ENCODE data around the gene DLEC1.
"Not testable (repeated sequence)": the region's sequence is repeated elsewhere in the genome, so short reads cannot be mapped to it uniquely, and the experiment has no call there.

DLEC1 gene

DNA sequence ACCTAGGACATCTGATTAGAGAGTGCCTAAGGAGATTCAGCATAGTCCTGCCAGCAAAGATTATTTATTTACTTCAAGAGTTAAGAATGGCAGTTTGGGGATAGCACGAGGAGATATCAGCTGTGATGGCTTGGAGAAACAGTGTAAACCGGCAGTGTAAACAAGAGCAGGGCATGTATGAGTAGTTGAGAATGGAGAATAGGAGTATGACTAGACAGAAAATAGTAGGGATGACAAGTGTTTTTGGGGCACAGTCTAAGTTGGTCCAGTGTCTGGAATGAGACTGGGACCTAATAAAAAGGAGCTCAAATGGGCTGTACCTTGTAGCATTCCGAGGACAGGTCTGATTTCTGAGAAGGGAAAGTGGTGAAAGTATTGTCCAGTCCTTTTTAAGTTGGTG, 38.1 kb downstream of the DLEC1 start:
- H3K4me1 ChIP-seq (ENCODE audit: control insufficient read depth, insufficient read depth, low read length); H3K27ac ChIP-seq (ENCODE audit: insufficient read depth, low read depth, low read length, poor library complexity, severe bottlenecking); H3K4me3 ChIP-seq (ENCODE audit: insufficient read depth, low read depth, low read length); H3K27me3 ChIP-seq (ENCODE audit: control insufficient read depth, insufficient read depth, low read length, poor library complexity, severe bottlenecking); H3K9me3 ChIP-seq (ENCODE audit: control insufficient read depth, low read length); H3K36me3 ChIP-seq (ENCODE audit: control insufficient read depth, insufficient read depth, low read length): not testable (repeated sequence)
- 88 to 94% methylated on average over 1 of the region's 3 CpGs for WGBS, 2 experiments

DNA sequence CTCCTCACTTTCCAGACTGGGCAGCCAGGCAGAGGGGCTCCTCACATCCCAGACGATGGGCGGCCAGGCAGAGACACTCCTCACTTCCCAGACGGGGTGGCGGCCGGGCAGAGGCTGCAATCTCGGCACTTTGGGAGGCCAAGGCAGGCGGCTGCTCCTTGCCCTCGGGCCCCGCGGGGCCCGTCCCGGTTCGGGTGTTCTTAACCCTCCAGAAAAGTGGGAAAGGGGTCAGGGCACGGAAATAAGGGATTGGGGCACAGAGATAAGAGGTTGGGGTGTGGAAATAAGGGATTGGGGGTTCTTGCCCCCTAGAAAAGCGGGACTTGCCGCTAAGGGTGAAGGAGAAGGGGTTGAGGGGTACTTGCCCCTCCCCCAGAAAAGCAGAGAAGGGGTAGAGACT, 43.3 kb downstream of the DLEC1 start:
- not testable (repeated sequence) for H3K4me3 ChIP-seq (ENCODE audit: insufficient read depth, low read depth, low read length); H3K4me1 ChIP-seq (ENCODE audit: control insufficient read depth, insufficient read depth, low read length); H3K27me3 ChIP-seq (ENCODE audit: control insufficient read depth, insufficient read depth, low read length, poor library complexity, severe bottlenecking); H3K36me3 ChIP-seq (ENCODE audit: control insufficient read depth, insufficient read depth, low read length); H3K9me3 ChIP-seq (ENCODE audit: control insufficient read depth, low read length); H3K27ac ChIP-seq (ENCODE audit: insufficient read depth, low read depth, low read length, poor library complexity, severe bottlenecking)
- WGBS, 2 experiments: 91 to 97% methylated on average over 12 to 14 of the region's 16 CpGs

GRCh38 chr3:38083254-38083653, 44.2 kb downstream of the DLEC1 start:
- no CpG with 5 or more reads among the region's 1 CpG for WGBS, 2 experiments
- H3K9me3 ChIP-seq (ENCODE audit: control insufficient read depth, low read length): not testable (repeated sequence)

DNA sequence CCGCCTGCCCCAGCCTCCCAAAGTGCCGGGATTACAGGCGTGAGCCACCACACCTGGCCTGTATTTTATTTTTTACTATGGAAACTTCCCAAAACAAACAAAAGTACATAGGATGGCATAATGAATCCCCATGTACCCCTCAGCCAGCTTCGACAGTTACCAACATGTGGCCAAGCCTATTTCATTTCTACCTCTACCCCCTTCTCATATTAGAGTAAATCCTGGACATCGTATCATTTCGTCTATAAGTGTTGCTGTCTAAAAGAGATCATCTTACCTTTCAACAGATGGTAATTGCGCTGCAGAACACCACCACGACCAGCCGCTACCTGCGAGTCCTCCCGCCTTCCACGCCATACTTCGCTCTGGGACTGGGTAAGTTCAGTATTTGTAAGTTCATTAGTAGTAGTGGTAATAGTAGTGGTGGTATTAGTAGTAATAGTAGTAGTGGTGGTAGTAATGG, 44.9 kb downstream of the DLEC1 start:
- H3K27ac ChIP-seq (ENCODE audit: insufficient read depth, low read depth, low read length, poor library complexity, severe bottlenecking): no peak overlapping the region
- H3K4me1 ChIP-seq (ENCODE audit: control insufficient read depth, insufficient read depth, low read length): no peaks in the 10 kb centered on the region
- no peaks in the 10 kb centered on the region for H3K36me3 ChIP-seq (ENCODE audit: control insufficient read depth, insufficient read depth, low read length)
- H3K4me3 ChIP-seq (ENCODE audit: insufficient read depth, low read depth, low read length): no peak overlapping the region
- H3K27me3 ChIP-seq (ENCODE audit: control insufficient read depth, insufficient read depth, low read length, poor library complexity, severe bottlenecking): no peaks in the 10 kb centered on the region
- WGBS, 2 experiments: 90 to 93% methylated on average over 13 of the region's 13 CpGs
- peaks cover 6% of the 10 kb centered on the region for H3K9me3 ChIP-seq (ENCODE audit: control insufficient read depth, low read length)

More at GRCh38 chr3:38083254-38083653, 44.2 kb downstream of the DLEC1 start:
- H3K4me3 ChIP-seq (ENCODE audit: insufficient read depth, low read depth, low read length); H3K27me3 ChIP-seq (ENCODE audit: control insufficient read depth, insufficient read depth, low read length, poor library complexity, severe bottlenecking); H3K4me1 ChIP-seq (ENCODE audit: control insufficient read depth, insufficient read depth, low read length); H3K36me3 ChIP-seq (ENCODE audit: control insufficient read depth, insufficient read depth, low read length); H3K27ac ChIP-seq (ENCODE audit: insufficient read depth, low read depth, low read length, poor library complexity, severe bottlenecking): not testable (repeated sequence)

DNA sequence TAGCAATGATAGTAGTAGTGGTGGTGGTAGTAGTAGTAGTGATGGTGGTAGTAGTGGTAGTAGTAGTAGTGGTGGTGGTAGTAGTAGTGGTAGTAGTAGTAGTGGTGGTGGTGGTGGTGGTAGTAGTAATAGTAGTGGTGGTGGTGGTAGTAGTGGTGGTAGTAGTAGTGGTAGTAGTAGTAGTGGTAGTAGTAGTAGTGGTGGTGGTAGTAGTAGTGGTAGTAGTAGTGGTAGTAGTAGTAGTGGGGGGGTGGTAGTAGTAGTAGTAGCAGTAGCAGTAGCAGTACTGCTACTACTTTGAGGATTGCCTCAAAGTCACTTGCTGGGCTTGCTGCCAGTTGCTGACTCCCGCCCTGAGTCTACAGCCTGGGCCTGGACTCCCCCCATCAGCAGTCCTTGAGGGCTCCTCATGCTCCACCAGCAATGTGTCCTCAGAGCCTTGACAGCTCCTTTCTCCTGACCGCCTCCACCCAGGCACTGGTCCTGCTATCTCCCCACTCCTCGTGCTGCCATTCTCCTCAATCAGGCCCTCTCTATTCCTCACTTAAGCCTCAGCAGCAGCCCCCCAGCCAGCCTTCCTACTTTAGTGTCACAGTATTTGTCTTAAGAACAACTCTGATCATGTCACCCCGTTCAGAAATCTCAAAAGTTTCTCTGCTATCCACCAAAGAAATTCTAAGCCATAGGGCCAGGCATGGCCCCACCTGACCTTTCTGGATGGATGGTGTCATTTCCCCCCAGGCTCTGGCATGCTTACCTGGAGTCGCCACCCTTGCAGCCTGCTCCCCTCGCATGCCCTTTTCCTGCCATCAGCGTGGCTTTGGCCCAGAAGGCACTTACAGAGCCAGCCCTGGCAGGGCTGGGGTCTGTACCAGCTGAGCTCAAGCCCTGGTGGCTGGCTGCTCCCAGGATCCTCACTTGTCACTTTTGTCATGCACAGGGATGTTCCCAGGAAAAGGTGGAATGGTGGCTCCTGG, 45.6 kb downstream of the DLEC1 start:
- Histone ChIP-seq H3K36me3 (ENCODE audit: control insufficient read depth, insufficient read depth, low read length) (no peaks in the 10 kb centered on the region), H3K4me3 (ENCODE audit: insufficient read depth, low read depth, low read length) (no peak overlapping the region)
- 90 to 93% methylated on average over 7 of the region's 7 CpGs for WGBS, 2 experiments

GRCh38 chr3:38085311-38085942, 46.4 kb downstream of the DLEC1 start:
- H3K4me3 ChIP-seq (ENCODE audit: insufficient read depth, low read depth, low read length): no peak overlapping the region
- H3K27ac ChIP-seq (ENCODE audit: insufficient read depth, low read depth, low read length, poor library complexity, severe bottlenecking): no peak overlapping the region
- no peaks in the 10 kb centered on the region for H3K27me3 ChIP-seq (ENCODE audit: control insufficient read depth, insufficient read depth, low read length, poor library complexity, severe bottlenecking)
- peaks cover 6% of the 10 kb centered on the region for H3K9me3 ChIP-seq (ENCODE audit: control insufficient read depth, low read length)
- WGBS, 2 experiments: 90 to 92% methylated on average over 11 of the region's 11 CpGs
- no peaks in the 10 kb centered on the region for H3K4me1 ChIP-seq (ENCODE audit: control insufficient read depth, insufficient read depth, low read length)
- H3K36me3 ChIP-seq (ENCODE audit: control insufficient read depth, insufficient read depth, low read length): no peaks in the 10 kb centered on the region

More for the DNA sequence above, 45.6 kb downstream of the DLEC1 start:
- peaks cover 6% of the 10 kb centered on the region for H3K9me3 ChIP-seq (ENCODE audit: control insufficient read depth, low read length)
- H3K27me3 ChIP-seq (ENCODE audit: control insufficient read depth, insufficient read depth, low read length, poor library complexity, severe bottlenecking): no peaks in the 10 kb centered on the region
- no peak overlapping the region for H3K27ac ChIP-seq (ENCODE audit: insufficient read depth, low read depth, low read length, poor library complexity, severe bottlenecking)
- no peaks in the 10 kb centered on the region for H3K4me1 ChIP-seq (ENCODE audit: control insufficient read depth, insufficient read depth, low read length)

DNA sequence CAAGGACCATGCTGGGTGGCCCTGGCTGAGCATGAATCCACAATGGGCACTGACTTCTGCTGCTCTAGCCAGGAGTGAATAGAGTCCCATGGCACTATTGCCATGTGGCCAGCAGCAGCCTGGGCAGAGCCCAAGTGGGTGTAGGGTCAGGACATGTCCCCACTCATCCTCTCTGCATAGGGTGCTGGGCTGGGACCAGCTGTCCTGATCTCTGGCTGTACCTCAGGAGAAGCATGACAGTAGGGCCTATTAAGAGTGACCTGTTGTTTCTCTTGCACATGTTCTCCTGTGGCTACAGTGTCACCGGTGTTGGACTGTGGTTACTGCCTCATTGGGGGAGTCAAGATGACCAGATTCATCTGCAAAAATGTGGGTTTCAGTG, 46.9 kb downstream of the DLEC1 start:
- H3K27ac ChIP-seq (ENCODE audit: insufficient read depth, low read depth, low read length, poor library complexity, severe bottlenecking): no peak overlapping the region
- no peaks in the 10 kb centered on the region for H3K4me1 ChIP-seq (ENCODE audit: control insufficient read depth, insufficient read depth, low read length)
- no peaks in the 10 kb centered on the region for H3K27me3 ChIP-seq (ENCODE audit: control insufficient read depth, insufficient read depth, low read length, poor library complexity, severe bottlenecking)
- WGBS, 2 experiments: 91 to 97% methylated on average over 1 of the region's 1 CpG
- H3K4me3 ChIP-seq (ENCODE audit: insufficient read depth, low read depth, low read length): no peak overlapping the region
- no peaks in the 10 kb centered on the region for H3K36me3 ChIP-seq (ENCODE audit: control insufficient read depth, insufficient read depth, low read length)
- H3K9me3 ChIP-seq (ENCODE audit: control insufficient read depth, low read length): peaks cover 6% of the 10 kb centered on the region

- Histone ChIP-seq H3K4me1 (ENCODE audit: control insufficient read depth, insufficient read depth, low read length) (no peaks in the 10 kb centered on the region), H3K36me3 (ENCODE audit: control insufficient read depth, insufficient read depth, low read length) (no peaks in the 10 kb centered on the region), H3K27ac (ENCODE audit: insufficient read depth, low read depth, low read length, poor library complexity, severe bottlenecking) (no peak overlapping the region), H3K9me3 (ENCODE audit: control insufficient read depth, low read length) (peaks cover 6% of the 10 kb centered on the region), H3K27me3 (ENCODE audit: control insufficient read depth, insufficient read depth, low read length, poor library complexity, severe bottlenecking) (no peaks in the 10 kb centered on the region), H3K4me3 (ENCODE audit: insufficient read depth, low read depth, low read length) (no peak overlapping the region)
- 94 to 98% methylated on average over 3 of the region's 3 CpGs for WGBS, 2 experiments
Observed at GRCh38 chr3:38086496-38086895, 47.5 kb downstream of the DLEC1 start.

GRCh38 chr3:38087278-38087677, 48.3 kb downstream of the DLEC1 start:
- H3K36me3 ChIP-seq (ENCODE audit: control insufficient read depth, insufficient read depth, low read length); H3K4me3 ChIP-seq (ENCODE audit: insufficient read depth, low read depth, low read length); H3K27me3 ChIP-seq (ENCODE audit: control insufficient read depth, insufficient read depth, low read length, poor library complexity, severe bottlenecking); H3K4me1 ChIP-seq (ENCODE audit: control insufficient read depth, insufficient read depth, low read length); H3K9me3 ChIP-seq (ENCODE audit: control insufficient read depth, low read length); H3K27ac ChIP-seq (ENCODE audit: insufficient read depth, low read depth, low read length, poor library complexity, severe bottlenecking): not testable (repeated sequence)

Data from ectodermal cell (in vitro differentiated cells).